NCI-H748 treated with DMSO at 0.1 percent for 48 hours (cell line): Measurements from ENCODE around the gene ROBO2.

Experiments used
- DNase-seq: peaks from one replicate; lab custom pipeline; 2025; lab: John Stamatoyannopoulos, UW

ROBO2 gene, protein sequence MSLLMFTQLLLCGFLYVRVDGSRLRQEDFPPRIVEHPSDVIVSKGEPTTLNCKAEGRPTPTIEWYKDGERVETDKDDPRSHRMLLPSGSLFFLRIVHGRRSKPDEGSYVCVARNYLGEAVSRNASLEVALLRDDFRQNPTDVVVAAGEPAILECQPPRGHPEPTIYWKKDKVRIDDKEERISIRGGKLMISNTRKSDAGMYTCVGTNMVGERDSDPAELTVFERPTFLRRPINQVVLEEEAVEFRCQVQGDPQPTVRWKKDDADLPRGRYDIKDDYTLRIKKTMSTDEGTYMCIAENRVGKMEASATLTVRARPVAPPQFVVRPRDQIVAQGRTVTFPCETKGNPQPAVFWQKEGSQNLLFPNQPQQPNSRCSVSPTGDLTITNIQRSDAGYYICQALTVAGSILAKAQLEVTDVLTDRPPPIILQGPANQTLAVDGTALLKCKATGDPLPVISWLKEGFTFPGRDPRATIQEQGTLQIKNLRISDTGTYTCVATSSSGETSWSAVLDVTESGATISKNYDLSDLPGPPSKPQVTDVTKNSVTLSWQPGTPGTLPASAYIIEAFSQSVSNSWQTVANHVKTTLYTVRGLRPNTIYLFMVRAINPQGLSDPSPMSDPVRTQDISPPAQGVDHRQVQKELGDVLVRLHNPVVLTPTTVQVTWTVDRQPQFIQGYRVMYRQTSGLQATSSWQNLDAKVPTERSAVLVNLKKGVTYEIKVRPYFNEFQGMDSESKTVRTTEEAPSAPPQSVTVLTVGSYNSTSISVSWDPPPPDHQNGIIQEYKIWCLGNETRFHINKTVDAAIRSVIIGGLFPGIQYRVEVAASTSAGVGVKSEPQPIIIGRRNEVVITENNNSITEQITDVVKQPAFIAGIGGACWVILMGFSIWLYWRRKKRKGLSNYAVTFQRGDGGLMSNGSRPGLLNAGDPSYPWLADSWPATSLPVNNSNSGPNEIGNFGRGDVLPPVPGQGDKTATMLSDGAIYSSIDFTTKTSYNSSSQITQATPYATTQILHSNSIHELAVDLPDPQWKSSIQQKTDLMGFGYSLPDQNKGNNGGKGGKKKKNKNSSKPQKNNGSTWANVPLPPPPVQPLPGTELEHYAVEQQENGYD (N-terminal part only)

DNA sequence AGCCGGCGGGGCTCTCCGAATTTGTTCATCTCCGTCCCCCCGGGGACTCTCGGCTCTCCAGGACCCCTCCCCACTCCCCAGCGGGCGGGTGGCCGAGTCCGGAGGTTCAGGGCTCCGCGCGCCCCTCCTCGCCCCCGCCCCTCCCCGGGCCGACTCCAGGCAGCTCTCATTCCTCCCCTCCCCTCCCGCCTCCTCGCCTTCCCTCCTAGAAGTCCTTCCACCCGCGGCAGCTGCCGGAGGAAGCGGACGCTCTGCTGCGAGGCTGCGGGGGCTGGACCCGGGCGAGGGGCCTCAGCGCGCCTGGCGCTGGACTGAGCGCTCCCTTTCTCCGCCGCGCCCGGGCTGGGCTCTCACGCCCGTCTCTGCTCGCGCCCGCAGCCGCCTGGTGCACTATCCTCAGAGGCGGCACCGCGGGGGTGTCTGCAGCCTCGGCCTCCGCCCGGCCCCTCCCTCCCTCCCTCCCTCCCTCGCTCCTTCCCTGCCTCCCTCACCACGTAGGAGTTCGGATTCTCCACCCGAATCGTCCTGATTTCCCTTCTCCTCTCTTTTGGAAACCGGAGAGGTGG, at the start of gene ROBO2:
Gene ROBO2, plus strand, starts transcription at position 494 of the 566 bp plus-strand sequence. CDS start 687 bp downstream, outside the sequence.
- DNase-seq: peak; percentile 41

DNA sequence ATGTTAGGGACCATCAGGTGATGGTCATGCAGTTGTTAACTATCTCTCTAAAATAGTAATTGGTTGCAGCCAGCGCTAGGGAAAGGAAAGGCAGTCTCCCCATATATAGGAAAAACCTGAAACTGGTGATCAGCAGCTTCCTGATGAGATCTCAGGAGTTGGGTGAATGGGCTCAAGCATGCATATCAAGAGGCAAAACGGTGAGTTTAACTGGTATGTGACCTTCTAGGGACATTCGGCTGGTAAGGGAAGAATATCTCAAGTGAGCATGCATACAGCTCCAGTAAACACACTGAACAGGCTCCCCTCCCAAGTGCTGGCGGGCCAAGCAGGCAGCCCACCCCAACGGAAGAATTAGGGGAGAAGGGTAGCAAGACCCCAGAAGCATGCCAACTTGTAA, 49.3 kb upstream of the ROBO2 start:
- DNase-seq: no peak

DNA sequence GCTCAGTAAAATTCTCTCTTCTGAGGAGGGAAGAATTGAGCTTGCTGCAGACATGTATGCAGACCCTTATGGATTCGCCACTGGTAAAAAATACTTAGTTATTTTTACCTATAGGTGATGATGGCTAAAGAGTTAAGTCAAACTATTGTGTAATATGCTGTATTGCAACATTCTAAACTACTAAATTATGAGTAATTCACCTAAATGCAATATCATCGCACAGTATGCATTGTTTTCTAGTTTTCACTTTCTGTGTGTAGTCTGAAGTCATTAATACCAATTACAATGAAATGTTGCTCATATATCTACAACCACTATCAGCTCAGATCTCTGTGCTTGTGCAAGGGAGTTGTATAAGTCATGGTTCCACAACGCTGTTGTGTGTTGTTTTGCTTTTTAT, 48.7 kb upstream of the ROBO2 start:
- no peak for DNase-seq

DNA sequence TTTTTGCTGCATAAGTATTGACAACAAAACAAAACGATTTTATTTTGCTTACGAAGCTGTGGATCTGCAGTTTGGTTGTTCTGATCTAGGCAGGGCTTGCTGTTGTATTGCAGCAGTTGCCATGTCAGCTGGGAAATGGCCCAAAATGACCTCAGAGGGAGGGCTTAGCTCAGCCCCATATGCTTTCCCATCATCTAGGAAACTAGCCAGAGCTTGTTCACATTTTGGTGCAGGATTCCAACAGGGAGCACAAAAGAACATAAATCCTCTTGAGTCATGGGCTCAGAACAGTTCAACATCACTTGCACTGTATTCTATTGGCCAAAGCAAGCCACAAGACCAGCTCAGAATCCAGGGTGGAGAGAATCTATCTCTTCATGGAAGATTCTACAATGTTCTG, 42.2 kb upstream of the ROBO2 start:
- no peak for DNase-seq

DNA sequence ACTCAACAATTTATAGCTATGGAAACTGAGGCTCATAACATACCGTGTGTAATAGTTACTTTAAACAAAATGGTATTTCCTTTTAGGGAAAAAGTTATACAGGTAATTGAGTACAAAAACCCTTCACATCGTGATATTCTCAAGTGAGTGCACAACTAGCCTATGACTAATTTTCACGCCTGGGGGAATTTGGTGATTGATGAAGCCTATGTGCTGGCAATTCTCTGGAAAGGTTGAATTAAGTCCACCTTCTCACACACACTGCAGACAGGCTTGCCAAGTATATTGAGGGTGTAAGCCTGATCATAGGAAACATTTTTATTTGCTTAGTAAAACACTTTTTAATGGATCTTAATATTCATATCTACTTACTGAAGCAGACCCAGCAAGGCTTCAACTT, 41.3 kb upstream of the ROBO2 start:
- no peak for DNase-seq

DNA sequence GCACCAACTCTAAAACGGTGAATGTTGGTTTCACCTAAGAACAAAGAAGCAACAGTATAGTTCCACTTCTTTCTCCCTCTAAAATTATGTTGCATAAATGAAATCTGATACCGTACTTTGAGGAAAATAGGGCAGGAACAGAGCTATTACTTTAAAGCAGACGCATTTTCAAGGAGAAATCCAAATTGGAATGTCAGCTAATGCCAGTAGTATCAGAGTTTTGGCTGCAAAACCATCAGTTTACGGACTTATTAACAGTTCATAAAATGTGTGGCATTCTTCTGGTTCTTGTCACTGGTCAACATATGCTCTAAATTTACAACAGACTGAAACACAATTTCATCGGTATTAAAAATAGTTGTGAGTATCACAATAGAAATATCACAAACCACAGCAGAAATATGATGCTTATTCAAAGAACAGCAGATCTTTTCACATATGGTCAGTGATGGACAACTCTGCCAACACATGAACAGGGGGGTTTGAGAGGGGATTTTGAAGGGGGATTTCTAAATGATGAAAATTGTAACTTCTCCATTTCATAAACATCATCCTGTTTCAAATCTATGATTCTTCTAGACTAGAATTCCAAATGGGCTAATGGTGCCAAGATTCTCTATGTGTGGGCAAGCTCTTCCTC, 38.7 kb upstream of the ROBO2 start:
- no peak for DNase-seq

DNA sequence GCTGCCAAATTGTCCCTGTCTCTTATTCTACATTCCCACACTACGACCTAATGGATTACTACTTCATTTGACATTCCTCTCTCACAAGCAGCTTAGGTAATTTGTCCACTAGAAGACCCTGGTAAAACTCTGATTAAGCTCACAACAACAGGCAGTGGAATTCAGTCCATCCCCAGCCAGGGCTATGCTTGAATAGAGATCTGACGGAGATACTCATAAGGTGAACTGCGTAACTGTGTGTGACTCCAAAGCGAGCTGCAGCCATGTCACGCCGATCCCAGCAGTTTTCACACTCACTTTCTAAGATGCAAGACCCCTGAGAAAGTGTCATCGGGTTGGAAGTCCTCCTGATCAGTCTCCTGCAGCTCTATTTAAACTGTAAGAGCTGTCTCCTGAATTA, 25.7 kb upstream of the ROBO2 start:
- DNase-seq: no peak

DNA sequence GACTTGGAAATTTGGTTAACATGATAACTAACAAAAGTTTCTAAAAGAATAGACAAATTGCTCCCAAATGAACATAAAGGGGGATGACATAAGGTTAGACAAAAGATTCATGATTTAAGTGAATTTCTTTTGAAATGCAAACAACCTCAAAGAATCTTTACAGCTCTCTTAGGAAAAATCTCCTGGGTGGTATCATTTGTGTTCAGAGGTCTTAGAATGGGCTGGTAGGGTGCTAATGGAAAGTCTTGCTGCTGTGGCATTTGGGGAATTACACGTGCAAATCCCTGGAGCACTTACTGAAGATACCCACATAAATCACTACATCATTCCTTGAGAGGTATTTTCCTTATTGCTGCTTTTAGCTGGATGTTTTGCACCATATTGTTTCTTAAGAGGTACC, 14.4 kb upstream of the ROBO2 start:
- DNase-seq: no peak

DNA sequence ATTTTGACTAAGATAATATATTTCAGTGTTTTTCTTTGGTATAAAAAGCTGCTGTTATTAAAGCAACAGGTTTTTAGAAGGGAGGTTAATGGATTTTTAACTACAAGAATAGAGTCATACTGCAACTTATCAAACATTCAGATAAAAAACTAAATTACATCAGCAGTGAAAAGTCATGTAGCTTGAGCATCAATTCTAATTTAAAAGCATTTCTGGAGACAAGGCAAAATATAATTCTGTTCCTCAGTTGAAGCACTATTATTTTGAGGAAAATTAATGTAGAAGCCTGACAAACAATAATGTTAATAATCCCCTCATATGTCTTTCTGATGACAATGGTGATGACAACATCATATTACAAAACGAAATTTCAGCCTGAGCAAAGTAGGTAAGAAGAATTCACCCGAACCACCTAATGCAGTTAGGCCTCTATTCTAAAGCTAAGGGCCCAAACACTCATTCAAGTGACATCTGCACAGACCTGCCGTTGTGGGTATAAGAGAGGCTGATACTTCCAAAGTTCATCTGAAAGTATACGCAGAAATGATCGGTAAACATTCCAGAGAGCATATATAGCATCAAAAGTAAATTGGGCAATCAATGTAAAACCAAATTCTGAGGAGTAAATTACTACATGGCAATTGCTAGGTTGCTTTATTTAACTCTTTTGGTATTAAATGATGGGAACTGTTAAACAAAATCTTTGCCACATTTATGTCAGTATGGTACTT, 12.8 kb upstream of the ROBO2 start:
- DNase-seq: no peak

DNA sequence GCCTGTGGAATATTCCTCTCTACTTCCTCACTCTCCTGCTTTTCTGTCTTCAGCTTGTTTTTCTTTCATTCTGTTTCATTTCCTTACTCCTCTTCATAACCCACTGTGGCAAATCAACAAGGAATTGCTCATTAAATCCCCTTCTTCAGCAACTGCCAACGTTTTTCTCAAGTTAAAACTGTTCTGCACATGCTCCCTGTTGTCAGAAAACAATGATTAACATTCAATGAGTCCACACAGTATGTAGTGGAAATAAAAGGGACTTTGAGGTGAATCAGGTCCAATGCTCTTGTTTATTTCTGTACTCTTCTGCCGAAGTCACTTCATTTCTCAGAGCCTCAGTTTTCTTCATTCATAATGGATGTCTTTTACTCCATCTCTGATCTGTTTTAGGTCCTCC, 11.9 kb upstream of the ROBO2 start:
- DNase-seq: no peak

DNA sequence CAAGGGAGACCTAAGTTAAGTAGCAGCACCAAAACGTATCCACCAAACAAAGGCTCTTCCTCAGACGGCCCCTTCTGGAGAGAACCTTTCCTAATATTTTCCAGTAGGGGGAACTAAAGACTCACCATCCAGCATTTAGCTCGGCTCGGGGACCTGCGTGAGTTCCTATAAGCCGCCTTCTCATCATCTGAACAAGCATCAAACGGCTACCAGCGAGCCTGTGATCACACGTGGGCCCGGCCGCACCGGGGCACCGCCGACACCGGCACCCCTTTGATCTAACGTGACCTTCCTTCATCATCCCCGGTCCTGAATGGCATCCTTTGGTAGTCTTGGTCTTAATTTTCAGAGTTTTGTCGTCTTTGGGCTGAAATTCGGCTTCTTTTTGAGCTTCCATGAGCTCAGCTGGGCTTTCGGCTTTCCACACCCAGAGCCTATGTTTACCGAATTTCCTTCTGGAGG, 1.4 kb upstream of the ROBO2 start:
- DNase-seq: peak; percentile 80

DNA sequence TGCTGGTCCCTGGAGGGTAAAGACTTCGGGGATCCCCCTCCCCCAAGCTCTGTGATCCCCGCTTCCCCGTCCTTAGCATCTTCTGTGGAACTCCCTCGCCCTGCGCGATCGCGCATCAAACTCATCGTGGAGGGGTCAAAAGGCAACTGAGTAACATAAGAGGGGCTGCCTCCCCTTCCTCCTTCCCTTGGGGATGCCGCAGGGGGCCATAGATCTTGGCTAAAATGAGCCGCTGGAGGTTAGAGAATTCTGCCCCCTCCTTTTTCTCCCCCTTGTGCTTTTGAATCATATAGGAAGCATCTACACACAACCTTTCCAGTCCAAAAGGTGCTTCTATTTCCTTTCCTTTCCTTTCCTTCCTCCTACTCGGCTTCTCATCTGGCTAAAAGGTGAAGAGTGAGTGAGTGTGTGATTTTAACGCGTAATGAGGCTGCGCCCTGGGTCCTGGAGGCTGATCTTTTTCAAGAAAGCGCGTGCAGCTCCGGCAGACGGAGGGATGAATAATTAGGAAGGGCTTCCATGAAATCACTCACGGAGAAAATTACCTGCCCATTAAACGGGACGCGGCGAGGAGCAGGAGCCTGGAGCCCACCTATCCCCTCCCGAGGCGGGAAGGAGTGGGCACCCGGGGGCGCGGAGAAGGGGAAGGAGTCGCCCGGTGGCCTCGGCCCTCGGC, 831 bp upstream of the ROBO2 start:
- peak; percentile 56 for DNase-seq

DNA sequence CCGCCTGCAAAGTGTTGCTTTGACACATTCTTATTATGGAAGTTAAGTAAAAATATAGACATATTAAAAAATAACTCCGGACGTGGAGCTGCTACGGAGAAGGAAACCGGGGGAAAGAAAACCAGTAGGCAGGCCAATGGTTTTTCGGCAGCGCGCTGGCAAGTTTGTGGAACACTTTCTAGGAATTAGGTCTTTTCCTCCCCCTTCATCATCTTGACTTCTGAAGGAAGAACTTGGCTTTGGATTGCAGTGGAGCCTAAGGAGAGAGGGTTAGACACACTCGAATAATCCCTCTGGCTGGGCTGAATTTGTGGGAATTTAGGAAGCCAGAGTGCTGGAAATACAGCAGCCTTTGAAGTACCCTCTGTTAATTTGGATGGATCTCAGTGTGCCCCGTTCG, 317 bp downstream of the ROBO2 start:
- no peak for DNase-seq

DNA sequence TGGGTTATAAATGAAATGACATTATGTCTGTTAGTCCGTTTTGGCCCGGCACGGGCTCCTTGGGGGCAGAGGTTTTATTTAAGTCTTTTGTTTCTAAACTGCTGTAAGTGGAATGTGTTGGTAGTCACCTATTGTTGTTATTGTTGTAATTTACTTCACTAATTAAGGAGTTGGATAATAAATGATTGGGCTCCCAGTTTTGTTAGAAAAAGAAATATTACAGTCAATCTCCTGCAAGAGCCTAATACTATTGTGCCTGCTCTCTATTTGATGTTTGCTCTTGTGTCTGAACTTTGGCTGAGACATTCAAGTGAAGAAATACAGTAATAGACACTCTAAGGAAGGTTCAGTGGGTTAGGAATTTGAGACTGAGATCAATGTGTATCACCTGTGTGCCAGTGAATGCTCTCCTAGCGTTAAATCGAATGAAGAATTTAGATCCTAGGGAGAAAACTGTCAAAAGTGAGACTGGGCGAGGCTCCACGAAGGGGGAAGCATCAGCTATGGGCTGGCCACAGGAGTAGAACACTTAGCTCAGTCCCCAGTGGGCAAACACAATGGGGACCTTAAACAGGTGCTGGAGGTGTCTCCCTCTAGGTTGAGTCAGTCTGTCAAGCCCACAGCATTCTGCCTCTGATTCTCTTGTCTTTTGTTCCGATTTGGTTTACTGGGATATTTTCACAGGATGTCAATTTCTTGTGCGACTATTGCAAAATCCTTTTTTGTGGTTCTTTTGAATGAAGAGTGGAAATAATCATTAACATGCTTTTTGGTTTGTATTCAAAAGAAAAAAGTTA, 1.2 kb downstream of the ROBO2 start:
- DNase-seq: peak; percentile 39

DNA sequence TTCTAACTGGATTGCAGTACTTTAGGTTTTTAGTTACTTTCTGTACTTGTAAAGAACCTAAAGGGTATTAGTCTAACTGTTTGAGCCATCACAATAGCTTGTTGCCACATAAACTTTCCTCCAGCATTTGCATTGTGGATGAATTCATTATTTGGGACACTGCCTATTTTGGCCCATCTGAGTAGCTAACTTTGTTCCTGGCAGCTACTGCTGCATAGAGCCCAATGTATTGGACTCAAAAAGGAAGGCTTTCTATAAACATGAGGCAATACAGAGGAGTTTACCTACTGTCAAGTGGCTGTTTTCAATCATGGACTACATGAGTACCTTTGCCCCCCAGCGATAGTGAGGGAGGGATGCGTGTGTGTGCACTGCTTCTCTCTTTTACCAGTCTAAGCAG, 1.9 kb downstream of the ROBO2 start:
- peak; percentile 25 for DNase-seq

DNA sequence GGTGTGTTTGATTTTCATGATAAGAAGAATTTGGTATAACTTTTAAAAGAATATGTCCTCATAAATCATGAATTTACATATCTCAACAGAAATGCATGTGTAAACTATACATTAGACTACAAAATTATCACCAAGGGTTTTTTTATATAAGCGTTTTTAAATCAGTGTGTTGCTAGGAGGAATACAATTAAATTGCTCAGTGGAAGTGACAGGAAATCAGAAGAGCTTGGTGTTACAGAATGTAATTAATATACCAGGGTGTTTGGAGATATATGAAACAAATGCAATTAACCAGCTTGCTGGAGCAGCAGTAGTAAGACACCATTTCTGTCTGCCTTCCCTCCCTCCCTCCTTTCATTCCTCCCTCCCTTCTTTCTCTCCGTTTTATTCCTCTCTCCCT, 2.4 kb downstream of the ROBO2 start:
- peak; percentile 10 for DNase-seq

DNA sequence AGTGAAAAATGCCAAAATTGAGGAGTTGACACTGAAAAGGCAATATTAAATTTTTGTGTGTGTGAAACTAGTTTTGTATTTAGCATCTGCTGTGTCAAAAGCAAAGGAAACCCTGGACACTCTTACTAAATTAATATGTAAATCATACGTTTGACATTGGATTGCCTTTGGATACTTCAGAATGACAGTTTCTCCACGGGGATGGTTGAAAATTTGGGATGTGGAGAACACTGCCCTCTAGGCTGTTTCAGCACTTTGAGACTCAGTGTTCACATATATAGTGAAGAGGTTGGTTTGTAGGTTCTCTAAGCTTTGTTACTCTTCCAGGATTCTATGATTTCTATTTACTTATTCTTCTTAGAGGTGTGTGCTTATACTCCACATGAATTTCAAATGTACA, 3.0 kb downstream of the ROBO2 start:
- no peak for DNase-seq

DNA sequence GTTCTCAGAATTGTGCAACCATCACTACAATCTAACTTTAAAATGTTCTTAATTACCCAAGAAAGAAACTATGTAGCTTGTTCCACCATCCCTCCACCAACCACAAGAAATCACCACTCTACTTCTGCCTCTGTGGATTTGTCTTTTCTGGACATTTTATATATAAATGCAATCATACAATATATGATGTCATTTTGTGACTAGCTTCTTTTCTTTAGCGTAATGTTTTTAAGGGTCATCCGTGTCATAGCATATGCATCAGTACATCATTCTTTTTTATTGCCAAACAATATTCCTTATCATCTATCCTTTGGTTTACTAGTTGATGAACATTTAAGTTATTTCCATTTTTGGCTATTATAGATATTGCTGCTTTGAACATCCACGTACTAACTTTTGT, 5.8 kb downstream of the ROBO2 start:
- no peak for DNase-seq

DNA sequence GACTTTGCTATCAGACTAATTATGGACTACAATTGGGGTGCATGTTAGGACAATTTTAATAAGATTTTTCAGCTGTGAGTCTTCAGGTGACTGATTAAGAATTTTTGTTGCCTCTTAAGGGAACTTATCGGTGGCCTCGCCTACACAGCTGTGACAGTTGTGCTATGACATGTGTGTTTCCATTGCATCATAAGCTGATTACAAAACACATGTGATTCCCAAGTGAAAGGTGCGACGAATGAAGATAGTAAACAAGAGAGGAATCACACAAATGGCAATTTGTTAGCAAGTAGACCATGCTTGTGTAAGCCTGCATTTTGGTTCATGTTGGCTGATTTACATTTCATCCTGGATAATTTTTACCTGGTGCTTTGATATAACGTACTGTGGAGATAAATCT, 8.3 kb downstream of the ROBO2 start:
- no peak for DNase-seq

DNA sequence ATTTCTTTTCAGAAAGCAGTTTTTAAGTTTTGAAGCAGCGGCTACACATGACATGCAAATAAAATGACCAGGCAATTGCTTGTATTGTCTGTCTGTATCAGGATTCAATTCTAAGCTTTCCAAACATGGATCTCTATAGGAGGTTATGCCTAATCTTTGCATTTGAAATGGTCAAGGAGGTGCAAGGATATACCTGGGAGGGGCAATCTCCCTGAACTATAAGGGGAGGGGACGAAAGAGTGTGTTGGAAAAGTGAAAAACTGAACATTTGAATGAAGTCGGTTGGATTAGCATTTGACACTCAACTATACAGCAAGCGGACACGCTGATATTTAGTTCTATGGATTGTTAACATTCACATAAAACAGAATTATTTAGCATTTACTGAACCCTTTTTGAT, 11.7 kb downstream of the ROBO2 start:
- no peak for DNase-seq
